GM19395 (cell line): ENCODE measurements around the gene CST11.

Experiments
- ATAC-seq: cut with Tn5 transposase; IDR thresholded peaks from one replicate; pipeline ENCODE4 v1.9.1; 2021; ENCODE audit warnings: mild to moderate bottlenecking, moderate library complexity; ENCODE audit not compliant: unreplicated experiment

The CST11 gene

DNA sequence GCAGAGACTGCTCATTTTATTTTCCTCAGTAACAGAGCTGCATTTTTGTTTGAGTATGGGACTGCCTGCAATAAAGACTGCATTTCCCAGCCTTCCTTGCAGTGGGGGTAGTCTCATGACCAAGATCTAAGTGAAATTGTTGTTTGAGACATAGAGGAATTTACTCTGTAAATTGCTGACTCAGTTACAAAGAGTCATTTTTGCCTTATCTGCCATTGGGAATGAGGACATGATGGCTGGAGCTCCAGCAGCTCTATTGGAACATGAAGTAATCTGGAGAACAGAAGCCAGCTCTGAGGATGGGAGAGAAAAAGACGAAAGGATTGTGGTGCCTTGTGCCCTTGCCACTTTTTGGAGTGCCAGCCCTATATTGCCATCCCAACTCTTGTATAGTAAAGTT is 2.1 kb upstream of the CST11 start:
- ATAC-seq = no peak

DNA sequence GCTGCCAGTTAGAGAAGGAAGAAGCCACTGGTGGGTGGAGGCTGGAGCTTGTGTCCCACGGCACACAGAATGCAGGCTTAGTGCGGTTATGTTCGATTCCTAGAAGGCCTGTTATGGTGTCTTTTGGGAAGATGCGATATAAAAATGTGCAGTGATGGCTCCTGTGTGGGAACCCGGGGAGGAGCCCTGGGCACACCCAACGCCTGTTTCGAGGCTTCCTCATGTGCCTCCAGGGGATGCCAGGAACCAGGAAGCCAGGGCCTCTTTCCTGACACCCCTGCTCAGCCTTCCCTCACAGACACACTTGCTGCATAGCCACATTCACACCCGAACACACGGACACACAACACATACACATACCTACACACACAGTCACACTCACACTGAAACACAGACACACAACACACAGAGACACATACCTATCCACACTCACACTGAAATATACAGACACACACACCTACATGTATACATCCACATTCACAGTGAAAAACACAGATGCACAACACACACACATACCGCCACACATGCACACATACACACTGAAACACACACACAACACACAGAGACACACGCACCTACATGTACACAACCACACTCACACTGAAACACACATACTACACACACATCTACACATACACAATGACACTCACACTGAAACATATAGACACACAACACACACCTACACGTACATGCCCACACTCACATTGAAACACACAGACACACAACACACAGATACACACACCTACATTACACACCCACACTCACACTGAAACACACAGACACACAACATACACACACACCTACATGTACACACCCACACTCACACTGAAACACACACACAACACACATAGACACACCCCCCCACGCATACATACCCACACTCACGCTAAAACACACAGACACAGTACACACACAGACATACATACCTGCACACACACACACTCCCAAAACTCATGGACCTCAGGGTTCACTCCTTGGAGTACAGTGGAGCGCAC is 1.2 kb upstream of the CST11 start:
- no peak for ATAC-seq

DNA sequence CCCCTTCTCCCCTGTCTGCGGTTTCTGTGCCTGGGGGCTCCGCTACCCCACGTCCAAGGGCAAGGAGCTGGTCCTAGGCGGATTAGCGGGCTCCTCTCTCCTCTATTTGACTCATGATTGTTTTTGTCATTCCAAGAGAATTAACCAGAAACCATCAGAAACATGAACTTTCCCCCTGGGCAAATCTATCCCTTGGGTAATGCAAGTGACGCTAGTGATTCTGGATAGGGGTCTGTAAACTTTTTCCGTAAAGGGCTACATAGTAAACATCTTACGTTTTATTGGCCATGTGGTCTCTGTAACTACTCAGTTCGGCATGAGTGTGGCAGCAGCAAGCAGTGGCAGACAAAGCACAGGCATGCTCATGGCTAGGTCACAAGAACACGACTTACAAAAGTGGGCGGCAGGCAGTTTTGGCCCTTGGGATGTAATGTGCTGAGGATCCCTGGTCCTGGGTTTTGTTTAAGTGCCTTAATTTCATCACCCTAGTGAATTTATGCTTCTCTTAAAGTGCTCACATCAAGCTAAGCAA is 654 bp downstream of the CST11 start:
- no peak for ATAC-seq

DNA sequence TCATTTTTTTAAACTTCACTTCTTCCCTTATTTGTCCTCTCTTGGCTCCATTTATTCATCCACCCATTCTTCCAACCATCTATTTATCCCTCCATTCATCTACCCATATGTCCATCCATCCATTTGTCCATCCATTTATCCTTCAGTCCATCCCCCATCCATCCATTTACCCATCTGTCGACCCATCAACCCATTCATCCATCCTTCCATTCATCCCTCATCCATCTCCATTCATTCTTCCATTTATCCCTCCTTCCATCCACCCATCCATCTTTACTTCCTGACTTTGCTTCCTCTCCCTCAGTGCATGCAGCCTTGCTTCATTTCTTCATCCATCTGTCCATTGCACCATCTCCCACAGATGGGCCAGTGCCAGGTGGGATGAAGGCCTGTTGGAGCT is 1.8 kb downstream of the CST11 start:
- ATAC-seq = no peak

DNA sequence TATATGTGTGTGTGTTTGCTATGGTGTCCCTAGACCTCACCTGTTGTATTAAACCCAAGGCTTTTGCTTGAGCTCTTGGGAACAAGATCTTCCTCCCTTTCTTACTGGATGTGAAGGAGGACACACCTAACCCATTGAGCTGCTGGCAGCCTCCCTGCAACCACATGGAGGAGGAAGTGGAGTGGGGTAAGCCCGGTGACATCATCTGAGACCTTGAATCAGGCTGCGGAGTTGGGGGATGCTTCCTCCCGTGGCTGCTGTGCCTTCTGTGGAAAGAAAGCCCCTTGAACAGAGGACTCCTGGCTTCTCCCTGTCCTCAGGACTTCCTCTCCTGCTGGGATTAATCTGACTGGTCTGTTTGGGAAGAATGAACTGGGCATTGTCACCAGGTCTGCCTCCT is 3.3 kb downstream of the CST11 start:
- ATAC-seq = no peak

DNA sequence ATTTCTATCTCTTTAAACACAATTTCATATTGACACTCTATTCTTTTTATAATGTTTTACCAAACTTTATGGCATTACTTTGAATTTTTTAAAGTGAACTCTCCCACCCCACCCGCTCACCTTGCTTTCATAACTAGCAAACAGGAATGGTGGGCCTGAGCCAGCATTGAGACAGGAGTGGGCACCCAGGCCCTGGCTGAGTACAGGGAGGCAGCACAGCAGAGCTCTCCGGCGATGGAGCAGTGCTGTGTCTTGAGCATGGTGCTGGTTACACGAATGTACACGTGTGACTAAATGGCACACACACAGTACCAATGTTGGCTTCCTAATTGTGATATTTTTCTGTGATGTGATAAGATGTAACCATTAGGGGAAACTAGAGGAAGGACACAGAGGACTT is 4.5 kb downstream of the CST11 start:
- ATAC-seq = no peak

DNA sequence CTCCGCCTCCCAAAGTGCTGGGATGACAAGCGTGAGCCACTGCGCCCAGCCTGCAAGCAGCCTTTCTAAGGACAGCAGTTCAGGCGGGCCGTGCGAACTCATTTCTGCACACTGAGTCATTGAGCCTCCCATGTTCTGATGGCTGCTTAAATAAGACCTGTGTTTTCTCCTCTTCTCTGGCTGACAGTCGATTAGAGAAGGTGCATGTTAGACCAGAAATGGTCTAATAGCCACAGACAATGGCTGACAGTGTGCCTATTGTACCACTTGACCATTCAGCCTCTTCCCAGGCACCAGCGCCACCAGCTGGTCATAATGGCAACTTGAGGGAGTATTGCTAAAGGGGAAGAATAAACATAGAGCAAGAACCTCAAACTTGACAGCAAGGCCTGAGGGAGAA is 6.2 kb downstream of the CST11 start:
- peak; percentile 51 for ATAC-seq

DNA sequence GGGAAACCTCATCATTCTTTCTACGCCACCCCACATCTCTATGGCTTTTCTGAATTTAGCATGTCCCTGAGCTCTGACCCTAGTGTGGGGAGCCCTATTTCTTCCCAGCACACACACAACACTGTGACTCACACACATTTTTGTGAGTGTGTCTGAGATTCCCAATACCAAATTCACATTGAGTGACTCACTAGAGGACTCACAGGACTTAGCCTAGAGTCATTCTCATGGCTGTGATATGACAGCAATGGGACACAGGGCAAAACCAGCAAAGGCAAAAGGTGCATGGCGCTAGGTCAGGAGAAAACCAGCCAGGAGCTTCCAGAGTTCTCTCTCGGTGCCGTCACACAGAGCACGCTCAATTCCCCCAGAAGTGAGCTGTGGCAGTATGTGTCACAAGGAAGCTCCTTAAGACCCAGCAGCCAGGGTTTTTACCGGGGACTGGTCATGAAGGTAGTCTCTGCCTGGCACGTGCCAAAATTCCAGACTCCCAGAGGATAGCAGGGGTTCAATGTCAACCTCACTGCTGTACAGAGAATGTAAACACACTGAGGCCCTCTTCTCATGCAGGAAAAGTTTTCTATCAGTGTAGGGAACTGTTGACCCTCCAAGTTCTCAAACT is 7.0 kb downstream of the CST11 start:
- no peak for ATAC-seq

DNA sequence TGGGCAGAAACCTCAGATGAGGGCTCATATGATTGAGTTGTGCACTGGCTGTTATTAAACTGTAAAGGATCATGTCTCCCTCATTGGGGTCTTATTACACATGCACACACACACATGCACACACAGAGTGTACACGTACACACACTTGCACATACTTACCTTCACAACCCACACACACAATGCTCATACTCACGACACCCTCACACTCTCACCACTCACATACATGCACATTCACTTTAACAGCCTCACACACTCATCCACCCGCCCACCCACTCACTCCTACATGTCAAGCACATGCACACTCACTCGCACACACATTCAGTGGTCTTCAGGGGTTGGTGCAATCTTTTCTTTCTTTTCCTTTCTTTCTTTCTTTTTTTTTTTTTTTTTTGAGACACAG is 7.8 kb downstream of the CST11 start:
- no peak for ATAC-seq

DNA sequence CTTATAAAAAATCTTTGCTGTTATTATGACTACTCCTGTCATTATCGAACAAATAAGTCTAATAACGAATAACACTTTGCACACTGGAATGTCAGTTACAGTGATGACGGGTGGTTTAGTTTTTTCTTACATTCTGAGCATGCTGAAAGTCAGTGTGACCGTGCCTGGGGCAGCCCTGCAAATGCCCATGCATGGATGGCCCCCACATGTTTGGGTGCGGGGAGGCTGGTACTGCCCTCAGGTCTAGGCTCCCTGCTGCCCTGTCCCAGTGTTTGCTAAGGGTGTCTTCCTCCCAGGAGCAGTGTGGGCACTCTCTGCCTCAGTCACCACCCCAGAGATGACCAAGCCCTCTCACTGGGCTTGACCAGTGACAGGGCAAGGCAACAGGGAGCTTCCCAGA is 10.2 kb downstream of the CST11 start:
- ATAC-seq = no peak

DNA sequence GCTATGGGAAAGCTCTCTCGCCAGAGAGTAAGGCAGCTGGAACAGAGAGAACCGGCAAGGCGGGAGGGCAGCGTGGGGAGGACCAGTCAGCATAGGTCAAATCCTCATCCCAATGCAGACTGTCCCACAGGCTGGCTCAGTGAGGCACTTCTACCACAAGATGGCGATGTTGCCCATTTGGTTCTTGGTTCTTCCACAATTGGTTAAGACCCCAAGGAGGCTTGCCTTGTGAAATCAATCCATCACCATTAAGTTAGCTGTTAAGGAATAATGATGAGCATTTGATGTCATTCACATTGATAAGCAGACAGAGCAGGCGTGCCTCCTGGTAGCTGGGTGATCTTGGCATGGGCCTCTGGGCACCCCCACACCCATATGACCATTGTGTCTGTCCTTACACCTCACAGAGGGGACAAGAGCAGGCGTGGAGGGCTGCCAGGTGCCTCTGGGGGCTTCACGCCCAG is 10.8 kb downstream of the CST11 start:
- ATAC-seq = peak; percentile 84

DNA sequence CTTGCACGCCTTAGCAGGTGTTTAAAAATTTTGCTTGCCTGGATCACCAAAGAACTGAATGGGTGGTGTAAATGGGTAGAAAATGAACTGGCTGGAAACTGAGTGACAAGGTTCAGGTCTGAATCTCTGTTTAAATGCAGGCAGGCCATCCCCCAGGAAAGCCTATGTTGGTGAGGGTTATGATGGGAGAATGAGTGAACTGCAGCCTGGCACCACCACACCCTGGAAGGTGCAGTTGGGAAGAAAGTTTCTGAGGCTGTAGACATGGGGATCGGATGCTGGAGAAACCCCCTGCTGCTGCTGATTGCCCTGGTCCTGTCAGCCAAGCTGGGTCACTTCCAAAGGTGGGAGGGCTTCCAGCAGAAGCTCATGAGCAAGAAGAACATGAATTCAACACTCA is 12.7 kb downstream of the CST11 start:
- no peak for ATAC-seq

DNA sequence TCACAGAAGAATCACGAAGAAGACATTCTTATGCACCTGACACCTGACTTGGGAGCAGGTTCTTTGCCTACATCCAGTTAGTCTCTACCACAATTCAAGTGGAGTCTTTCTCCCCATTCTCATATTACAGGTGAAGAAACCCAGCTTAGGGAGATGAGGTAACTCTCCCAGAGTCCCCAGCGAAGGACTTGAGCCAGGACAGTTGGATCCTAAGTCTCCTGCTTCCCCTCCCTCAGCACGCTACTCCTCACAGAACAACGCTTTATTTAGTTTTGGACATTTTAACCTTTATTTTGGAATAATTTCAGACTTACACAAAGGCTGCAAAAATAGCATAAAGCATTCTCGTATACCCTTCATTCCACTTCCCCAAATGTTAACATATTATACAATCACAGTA is 14.0 kb downstream of the CST11 start:
- no peak for ATAC-seq

DNA sequence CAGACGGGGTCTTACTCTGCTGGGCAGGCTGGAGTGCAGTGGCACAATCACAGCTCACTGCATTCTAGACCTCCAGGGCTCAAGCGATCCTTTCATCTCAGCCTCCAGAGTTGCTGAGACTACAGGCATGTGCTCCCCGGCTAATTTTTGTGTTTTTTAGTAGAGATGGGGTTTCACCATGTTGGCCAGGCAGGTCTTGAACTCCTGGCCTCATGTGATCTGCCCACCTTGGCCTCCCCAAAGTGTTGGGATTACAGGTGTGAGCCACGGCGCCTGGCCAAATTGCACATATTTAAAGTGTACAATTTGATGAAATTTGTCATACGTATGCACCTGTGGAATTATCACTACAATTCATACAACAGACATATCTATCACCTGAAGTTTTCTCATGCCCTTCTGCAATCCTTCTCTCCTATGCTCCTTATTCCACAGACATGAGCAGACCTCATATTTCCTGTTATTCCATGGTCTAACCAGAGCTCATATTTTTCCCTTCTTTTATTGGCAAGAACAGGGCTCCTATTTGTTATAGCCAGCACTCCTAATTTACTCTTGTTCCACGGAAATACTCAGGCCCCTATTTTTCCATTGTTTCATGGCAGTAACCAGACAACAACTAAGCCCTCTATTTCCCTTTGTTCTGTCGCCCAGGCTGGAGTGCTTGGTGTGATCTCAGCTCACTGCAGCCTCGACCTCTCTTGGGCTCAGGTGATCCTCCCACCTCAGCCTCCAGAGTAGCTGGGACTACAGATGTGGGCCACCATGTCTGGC is 15.4 kb downstream of the CST11 start:
- ATAC-seq = no peak

DNA sequence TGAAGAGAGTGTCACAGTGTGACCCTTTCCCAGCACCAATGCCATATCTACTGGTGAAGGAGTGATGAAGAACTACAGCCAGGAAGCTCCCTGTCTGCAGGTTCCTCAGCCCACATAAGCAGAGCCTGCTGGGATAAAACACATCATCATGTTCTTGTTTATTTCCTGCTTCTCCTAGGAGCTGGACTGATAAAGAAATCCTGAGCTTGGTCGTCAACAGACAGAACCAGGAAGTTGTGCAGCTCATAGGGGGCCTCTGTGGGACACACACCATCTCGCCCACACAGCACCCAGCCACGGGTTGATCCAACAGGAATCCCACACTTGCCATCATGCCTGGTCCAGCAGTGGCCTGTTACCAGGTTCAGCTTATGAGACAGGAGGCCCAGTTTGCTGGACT is 16.0 kb downstream of the CST11 start:
- ATAC-seq = no peak

DNA sequence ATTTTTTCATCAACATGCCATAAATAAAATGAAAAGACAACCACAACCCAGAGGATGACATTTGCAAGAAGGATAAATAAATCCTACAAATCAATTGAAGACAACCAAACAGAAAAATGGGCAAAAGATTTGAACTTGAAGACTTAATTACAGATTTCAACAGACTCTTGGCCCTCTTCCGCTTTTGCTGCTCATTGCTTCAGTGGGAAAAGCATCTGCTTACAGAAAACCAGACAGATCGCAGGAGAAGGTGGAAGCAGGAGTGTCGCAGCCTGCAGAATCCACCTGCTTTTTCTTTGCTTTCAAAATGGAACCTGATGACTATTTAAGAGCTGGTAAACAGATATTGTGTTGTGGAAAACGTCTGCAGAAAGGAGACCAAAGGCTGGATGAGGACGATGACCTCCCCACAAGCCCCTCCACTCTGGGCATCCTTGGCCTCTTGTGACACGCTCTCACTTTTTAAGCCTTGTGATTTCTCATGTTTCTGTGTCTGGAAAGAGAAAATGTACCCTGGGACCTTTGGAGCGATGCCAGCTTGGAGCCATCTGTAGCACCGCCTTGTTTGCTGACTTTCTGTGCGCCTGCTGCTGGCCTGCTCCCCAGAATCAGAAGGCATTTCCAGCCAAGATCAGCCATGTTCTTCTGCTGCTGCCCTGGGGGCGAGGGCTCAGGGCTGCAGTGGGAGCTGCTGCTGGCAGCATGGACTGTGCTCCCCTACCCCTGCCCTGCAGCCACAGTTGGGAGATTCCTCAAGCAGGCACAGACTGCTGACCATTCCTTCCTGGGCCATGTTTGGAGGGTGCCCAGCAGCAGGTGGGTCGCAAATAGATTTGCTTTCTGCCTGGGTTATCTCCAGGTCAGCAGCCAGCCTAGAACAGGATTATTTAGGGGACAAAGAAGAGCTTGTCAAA is 16.8 kb downstream of the CST11 start:
- ATAC-seq = no peak

DNA sequence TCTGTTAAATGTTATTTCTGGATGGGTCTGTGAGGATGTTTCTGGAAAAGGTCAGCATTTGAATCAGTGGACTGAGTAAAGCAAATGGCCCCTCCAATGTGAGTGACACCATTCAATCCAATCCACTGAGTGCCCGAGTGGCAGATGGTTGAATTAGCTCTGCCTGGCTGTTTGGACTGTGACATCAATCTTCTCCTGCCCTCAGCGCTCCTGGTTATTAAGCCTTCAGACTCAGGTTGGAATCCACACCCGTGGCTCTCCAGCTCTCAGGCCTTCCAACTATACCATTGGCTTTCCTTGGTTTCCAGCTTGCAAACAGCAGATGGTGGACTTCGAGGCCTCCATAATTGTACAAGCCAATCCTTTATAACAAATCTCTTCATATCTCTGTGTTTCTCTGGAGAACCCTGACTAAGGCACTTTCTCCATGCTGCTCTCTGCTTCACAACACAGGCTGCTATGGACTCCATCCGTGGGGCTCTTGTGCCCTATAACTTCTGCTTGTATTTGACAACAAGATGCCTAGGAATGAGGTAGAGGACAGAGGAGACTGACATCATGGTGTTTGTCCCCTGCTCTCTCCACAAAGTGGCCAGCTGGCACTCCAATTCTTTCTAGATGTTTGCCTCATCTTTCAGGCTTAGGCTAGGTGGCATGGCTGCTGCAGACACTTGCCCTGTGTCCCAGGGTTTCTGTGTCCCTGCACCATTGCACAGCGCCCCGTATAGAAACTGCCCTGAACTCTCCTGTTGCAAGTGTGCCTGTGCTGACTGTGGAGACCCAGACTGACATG is 18.0 kb downstream of the CST11 start:
- no peak for ATAC-seq

DNA sequence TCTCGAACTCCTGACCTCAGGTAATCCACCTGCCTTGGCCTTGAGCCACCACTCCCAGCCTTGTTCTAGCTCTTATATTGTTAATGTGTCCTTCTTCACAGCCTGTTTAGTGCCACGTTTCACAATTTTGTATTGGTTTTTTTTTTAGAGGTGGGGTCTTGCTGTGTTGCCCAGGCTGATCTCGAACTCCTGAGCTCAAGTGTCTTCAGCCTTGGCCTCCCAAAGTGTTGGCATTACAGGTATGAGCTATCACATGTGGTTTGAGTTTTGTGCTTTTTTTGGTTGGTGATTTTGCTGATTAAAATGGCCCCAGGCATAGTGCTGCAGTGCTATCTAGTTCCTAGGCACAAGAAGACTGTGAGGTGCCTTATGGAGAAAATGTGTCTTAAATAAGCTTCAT is 19.0 kb downstream of the CST11 start:
- ATAC-seq = no peak

DNA sequence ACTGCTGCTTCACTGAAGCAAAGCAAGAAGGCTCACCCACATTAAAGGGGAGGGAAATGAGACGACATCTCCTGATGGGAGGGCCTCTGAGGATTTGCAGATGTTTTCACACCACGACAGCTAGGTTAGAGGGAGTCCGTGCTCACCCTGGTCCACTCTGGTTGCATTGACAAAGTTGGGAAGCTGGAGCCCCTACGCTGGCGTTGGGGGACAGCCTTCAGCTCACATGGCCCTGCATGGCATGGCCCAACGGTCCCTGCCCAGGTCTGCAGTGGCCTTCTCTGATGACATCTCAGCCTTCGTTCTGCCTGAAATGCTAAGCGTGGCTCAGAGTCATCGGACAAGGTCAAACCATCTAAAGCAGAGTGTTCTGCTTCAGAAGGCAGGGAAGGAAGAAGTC is 27.5 kb downstream of the CST11 start:
- no peak for ATAC-seq
